ENCODE results near the gene CD38.
A peak's percentile ranks its signal among the peaks of the same experiment; 100 is the strongest.
"Not testable (repeated sequence)": the region's sequence is repeated elsewhere in the genome, so short reads cannot be mapped to it uniquely, and the experiment has no call there.

Gene CD38

DNA sequence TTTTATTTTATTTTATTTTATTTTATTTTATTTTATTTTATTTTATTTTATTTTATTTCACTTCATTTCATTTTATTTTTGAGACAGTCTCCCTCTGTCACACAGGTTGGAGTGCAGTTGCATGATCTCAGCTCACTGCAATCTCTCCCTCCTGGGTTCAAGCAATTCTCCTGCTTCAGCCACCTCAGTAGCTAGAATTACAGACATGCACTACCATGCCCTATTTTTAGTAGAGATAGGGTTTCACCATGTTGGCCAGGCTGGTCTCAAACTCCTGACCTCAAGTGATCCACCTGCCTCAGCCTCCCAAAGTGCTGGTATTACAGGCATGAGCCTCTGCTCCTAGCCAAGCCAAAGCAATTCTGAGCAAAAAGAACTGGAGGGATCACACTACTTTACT, 24.4 kb downstream of the CD38 start:
- DNase-seq: not testable (repeated sequence)

DNA sequence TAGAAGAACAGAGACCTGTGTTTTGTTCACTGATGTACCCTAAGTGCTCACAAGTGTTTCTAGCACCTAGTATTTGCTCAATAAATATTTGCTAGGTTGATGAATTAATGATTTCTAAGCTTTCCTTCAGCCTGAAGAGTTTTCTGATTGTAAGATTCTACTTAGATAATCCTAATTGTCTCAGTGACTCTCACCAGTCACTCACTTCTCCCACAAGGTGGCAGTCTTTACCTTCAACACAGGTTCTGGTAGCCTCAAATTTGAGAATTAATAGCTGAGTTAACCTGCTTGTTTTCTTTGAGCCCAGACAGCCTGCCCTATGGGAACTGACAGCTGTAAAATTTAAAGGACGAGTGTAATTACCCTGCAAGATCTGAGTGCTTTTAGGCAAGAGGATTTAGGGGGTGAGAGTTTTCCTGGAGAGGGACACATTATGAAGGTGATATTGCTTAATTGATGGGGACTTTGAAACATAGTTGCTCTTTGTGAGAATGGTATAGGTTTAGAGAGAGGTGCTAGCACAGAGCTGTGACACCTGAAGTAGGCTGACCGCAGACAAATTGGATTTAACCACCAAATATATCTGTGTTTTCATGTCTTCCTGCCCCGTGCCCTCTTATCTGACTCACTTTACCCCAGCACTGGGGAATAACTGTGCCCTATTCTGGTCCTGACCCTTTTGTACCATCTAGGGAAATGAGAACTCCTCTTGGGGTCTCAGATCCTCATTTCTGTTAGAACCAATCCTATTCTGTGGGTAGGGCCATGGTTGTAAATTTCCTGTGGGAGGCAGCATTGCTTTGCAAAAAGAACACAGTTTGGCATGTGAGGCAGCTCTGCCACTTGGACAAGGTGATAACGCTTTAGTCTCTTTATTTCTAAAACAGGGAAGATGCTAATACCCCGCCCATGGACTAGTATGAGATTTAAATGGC, 27.7 kb downstream of the CD38 start:
- peak; percentile 25 to 60 for DNase-seq

- no peak for DNase-seq
These were observed 30.9 kb downstream of the CD38 start for GRCh38 chr4:15809058-15809457.

DNA sequence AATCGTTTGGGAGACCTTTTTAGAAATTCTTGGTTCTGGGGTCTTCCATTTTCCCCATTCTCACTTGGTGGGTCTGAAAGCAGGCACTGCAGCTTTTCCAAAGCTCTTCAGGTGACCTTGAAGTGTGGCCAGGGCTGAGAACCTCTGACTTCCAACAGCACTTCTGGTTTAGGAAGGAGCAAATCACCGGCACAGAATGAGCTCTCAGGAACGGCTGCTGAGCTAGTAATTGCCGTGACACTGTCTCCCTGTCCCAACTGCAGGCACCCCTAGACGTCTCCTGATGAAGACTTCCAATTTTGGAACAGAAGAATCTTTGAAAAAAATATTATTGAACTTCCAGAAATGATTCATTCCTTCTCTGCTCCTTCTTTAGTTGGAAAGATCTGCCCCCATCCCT, 31.3 kb downstream of the CD38 start:
- DNase-seq: no peak

DNA sequence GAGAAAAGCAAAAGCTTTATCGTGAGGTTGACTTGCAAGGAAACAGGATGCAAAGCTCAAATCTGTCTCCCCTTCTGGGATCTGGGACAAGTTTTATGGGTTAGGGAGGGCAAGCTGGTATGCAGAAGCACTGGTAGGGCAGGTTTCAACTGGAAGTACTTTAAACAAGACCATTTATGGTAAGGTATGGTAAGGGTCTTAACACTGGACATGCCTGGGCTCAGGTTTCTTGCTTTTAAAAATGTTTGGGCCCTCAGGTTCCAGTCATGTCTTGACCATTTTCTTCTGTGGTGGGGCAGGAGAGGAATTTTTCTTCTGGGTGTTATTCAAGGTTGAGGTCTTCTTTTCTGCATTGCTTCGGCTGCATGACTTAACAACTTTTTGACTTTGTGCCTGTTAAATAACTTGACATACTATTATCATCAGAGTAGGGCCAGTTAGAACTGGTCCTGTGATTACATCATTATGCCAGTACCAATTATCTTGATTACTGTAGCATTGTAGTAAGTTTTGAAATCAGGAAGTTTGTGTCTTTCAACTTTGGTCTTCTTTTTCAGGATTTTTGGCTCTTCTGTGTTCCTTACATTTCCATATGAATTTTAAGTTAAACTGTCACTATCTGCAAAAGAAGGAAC, 33.7 kb downstream of the CD38 start:
- DNase-seq: no peak

DNA sequence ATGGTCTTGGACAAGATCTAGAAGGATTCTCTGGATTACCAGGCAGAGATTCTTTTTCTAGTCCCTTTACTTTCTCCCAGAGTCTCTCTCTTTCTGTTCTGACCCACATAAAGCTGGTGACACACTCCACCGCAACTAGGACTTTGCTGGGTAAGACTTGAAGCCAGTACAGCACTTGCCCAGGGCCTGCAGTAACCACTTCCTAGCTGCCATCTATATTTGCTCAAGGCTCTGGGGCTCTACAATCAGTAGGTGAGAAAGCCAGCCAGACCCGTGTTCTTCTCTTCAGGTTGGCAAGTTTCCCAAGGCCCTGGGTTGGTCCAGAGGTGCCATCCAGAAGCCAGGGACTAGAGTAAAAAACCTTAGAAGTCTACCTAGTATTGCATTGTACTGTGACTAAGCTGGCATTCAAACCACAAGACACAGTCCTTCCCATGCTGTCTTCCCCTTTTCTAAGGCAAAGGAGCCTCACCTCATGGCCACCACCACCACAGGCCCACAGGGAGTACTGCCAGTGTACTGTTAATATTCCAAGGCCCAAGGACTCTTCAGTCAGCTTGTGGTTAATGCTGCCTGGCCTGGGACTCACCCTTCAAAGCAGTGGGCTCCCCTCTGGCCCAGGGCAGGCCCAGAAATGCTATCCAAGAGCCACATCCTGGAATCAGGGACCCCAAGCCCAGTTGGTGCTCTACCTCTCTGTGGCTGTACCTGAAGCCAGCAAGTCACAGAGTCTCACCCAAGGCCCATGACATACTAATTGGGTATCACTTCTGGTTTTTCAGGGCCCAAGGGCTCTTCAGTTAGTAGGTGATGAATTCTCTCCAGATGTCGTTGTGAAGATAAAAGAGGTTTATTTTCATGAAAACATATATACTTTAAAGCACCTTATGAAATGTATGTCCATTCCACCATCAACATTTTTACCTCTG, 54.7 kb downstream of the CD38 start:
- no peak for DNase-seq

DNA sequence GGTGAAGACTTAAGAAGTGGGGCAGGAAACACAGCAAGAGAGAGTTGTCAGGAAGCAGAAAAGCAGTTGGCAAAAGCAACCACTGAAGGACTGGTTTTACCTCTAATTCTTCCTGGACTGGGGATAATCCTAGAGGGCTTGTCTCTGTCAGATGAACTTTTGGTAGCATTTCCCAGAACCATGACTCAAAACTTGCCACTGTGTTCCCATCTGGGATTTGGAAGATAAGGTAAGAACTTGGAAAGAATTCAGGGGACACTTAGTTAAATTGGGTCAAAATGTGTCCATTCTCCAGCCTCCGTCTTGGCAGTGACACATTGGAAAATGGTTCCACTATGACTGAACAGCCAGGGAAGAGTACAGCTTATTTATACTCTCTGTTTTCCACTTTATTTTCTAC, 55.7 kb downstream of the CD38 start:
- no peak for DNase-seq

DNA sequence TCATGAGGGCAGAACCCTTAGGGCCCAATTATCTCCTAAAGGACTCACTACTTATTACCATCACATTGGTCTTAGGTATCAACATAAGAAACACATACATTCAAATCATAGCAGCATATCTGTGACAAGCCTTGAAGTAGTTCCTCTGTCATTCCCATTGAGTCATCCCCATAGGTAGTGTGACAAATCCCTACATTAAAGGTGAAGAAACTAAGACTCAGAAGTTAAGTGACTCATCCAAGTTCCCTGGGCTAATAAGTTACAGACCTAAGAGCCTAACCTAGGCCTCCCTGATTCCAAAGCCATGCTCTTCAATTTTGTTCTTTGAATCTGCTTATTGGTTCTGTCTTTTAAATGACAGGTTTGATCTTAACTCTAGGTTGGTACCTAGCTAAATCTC, 58.2 kb downstream of the CD38 start:
- no peak for DNase-seq

DNA sequence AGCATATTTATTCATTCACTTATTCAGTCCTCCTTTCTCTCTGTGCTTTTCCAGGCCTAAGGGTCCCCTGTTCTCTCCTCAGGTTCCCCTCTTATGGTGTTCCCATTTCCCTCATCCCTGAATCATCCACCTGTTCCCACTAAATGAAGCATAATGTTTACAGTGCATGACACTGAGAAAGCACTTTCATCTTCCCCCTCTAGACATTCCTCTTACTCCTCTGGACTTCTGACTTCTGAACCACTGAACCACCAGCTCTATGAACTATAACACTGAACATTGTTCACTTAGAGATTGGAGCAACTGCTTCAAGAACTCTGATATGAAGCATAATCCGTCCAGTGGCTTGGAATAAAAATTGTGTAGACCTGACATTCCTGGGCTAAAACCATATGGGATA, 59.5 kb downstream of the CD38 start:
- no peak for DNase-seq

GRCh38 chr4:15841194-15841730, 63.1 kb downstream of the CD38 start:
- not testable (repeated sequence) for DNase-seq

- DNase-seq: no peak
These were observed 69.6 kb downstream of the CD38 start for GRCh38 chr4:15847746-15848145.

GRCh38 chr4:15848191-15848842, 70.2 kb downstream of the CD38 start:
- no peak for DNase-seq

DNA sequence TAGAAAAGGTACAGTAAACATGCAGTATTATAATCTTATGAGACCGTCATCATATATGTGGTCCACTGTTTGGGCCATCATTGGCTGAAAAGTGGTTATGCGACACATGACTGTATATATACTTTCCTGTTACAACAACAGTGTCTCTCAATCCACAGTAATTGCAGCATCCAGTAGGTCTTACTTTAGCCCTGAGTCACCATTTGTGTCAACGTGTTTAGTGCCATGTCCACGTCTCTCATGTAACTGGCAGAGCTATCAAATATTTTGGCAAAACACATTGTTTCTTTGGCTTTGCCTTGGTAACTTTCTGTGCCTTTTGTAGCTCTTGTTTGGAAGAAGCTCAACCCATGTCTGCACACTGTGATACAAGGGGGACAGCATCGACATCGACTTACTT, 73.8 kb downstream of the CD38 start:
- no peak for DNase-seq

DNA sequence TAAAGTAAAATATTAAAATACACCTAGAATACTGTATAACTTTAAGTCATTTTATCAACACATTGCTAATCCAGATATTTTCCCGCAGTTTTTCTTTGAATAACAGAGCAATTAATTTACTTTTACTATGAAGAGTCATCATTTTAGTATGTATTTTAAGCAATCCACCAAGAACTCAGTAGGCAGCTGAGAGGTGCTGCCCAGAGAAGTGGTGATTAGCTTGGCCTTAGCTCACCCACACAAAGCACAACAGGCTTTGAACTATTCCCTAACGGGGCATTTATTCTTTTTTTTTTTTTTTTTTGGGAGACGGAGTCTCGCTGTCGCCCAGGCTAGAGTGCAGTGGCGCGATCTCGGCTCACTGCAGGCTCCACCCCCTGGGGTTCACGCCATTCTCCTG, 74.4 kb downstream of the CD38 start:
- DNase-seq: no peak

GRCh38 chr4:15853345-15853744, 75.2 kb downstream of the CD38 start:
- no peak for DNase-seq

GRCh38 chr4:15855804-15856475, 77.8 kb downstream of the CD38 start:
- no peak for DNase-seq

DNA sequence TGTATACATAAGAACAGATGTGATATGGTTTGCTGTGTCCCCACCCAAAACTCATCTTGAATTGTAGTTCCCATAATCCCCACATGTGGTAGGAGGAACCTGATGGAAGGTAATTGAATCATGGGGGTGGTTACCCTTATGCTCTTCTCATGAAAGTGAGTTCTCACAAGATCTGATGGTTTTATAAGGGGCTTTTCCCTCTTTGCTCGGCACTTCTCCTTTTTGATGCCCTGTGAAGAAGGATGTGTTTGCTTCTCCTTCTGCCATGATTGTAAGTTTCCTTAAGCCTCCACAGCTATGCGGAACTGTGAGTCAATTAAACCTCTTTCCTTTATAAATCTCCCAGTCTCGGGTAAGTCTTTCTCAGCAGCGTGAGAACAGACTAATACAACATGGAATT, 83.1 kb downstream of the CD38 start:
- not testable (repeated sequence) for DNase-seq

DNA sequence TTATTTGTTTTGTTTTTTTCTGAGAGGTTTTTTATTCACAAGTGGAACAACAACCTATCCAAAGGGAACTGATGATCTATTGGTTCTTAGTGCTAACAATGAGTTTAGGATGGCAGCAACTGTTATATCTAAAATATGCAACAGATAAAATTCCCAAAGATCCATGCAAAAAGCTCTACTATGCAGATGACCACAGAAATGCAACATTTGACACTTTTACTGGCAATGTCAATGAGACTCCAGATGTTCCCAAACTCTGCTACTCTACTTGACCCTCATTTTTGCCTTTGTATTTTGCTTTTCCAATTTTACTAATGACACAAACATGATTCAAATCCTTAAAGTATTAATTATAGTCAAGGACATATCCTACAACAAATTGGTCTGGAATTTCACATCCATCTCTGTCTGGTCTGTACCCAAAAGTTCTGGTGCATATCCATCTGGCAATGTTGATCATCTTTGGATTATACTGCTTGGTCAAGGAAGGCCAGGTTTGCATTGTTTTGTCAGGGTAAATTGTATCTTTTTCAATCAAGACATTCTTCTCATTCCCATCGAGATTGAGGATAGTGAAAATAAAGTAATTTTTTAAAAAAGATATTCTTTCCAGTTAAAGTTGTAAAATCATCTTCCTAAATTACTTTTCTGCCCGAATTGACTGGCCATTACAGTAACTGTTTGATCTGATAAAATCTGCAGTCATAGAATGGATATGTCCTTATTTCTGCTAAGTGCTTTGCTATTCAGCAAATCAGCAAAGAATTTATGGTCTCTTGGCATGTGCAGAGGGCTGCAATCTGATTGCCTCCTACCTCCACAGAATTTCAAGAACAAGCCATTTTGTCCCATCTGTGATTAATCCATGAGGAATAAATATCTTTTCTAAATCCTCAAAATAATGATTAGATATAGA, 86.8 kb downstream of the CD38 start:
- no peak for DNase-seq

- no peak for DNase-seq
These were observed 90.0 kb downstream of the CD38 start for GRCh38 chr4:15868111-15868510.

DNA sequence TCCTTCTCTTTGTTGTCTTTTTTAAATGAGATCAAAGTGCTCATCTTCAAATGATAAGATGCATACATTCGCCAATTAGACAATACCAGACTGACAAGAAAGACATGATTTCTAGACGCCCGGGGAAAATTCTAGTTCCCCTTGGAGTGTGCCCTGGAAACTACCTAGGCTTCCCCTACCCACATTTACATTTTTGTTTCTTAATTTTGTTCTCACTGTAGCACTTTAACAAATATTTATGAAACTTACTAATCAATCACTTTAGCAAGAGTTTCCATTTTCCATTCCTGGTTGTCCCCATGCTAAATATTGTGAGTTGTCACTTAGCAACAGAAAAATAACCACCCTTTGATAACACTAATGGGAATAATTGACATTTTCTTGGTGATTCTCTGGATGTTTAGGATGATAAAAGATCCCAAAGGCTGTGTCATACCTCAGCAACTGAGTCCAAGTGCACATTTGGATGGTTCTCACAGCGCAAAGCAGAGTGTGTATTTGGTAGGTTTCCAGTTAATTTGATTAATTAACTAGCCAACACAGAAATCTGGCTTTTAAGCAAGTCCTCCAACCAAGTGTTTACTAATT, 90.8 kb downstream of the CD38 start:
- no peak for DNase-seq

Data from NCI-H526 (cell line).